Dedifferentiated amniotic fluid mesenchymal stem cell (primary cell): Measurements from ENCODE around the gene IRF2.

Source experiments
- DNase-seq: peaks from one replicate; pipeline ENCODE4 v3.0.0-alpha.2; 2016; ENCODE audit errors: extremely low spot score

The IRF2 gene

GRCh38 chr4:184368290-184368689 lies 106.1 kb downstream of the IRF2 start:
- DNase-seq: no peak

GRCh38 chr4:184364100-184364921 lies 110.0 kb downstream of the IRF2 start:
- DNase-seq: no peak

DNA sequence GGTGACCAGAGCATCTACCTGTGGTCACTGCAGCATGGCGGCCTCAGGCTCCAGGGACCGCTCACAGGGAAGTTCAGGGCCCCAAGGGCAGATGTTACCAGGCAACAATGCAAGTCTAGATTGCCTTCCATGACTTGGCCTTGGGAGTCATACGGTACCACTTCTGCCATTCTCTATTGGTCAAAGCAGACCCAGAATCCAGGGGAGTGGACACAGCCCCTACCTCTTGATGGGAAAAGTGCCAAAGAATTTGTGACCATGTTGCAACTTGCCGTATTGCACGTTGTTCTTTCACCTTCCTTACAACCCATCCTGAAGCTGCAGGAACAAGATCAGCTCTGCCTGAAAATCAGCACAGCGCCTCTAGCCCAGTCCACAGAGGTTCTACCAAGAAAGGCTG lies 111.1 kb downstream of the IRF2 start:
- DNase-seq: no peak

DNA sequence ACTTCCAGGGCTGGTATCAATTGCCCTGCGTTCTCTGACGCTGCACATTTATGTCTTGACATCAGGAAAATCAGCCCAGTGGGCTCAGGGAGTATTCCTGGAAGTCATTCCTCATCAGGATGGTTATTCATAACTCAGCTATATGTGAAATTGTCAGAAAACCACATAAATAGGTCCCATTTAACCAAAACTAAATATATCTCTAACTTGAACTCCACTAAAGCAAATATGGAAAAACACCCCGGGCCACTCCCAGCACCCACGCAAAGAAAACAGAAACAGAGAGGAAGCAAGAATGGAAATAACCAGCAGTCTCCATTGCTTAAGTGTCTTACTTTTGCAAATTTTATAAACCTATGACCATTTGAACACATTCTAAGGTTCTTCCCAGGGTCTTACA lies 112.0 kb downstream of the IRF2 start:
- peak; percentile 40 for DNase-seq

GRCh38 chr4:184361443-184361842 lies 112.9 kb downstream of the IRF2 start:
- DNase-seq: no peak

- no peak for DNase-seq
Observed at GRCh38 chr4:184359888-184360287, 114.5 kb downstream of the IRF2 start.

DNA sequence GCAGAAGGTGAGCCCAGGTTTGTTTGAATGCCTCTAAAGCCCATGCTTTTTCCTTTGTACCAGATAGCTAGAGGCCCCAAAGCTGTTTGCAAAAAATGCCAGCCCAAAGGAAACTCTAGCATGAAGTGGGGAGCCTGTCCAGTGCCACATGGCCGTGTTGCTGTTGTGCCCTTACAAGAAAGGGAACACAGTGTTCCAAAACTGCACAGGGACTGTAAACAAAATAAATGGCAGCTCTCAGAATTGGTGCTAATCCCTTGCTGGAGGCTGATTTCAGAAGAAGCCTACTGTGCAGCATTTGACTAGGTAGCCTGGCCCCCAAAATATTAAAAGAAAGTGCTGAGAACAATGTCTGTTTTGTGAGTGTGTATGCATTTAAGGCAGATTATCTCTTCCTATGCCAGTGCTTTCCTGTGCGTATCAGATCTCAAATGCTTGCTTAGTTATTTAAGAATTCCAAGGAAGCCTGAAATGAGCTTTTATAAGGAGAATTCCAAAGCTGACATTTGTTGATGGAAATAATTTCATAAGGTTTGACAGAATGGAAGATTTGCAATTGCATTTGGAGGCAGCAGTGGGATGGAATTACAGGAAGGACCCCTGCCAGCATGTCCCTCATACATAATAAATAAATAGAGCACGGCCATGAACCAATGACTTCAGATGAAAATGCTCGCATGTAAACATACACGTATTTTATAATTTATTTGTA lies 115.7 kb downstream of the IRF2 start:
- DNase-seq: no peak

- DNase-seq: no peak
Observed at GRCh38 chr4:184357772-184358171, 116.6 kb downstream of the IRF2 start.

GRCh38 chr4:184357165-184357564 lies 117.2 kb downstream of the IRF2 start:
- DNase-seq: no peak

DNA sequence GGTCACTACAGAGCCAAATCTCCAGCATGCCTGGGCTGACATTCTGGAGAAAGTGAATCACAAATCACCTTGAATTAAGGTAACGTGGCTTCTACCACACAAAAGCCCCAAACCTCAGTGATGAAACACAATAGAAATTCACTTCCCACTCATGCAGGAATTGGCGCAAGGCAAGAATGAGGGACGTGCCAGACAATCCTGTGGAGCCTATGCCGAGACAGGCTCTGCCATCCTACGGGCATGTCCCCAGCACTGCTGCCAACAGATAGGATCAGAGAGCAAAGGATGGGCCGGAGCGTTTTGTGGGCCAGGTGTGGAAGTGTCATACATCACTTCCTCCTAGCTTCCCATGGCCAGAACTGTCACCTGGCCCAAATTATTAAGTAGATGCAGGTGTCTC lies 118.0 kb downstream of the IRF2 start:
- no peak for DNase-seq

DNA sequence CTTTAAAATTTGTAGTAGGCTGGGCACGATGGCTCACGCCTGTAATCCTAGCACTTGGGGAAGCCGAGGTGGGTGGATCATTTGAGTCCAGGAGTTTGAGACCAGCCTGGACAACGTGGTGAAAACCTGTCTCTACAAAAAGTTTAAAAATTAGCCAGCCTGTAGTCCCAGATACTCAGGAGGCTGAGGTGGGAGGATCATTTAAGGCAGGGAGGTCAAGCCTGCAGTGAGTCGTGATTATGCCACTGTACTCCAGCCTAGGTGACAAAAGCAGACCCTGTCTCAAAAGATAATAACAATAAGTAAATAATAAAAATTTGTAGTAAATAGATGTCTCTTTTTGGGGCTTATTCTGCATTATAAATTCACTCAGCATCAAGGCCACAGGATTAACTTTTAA lies 118.5 kb downstream of the IRF2 start:
- DNase-seq: no peak

GRCh38 chr4:184355111-184355604 lies 119.2 kb downstream of the IRF2 start:
- DNase-seq: peak; percentile 64

GRCh38 chr4:184352891-184353290 lies 121.5 kb downstream of the IRF2 start:
- no peak for DNase-seq

GRCh38 chr4:184351560-184352451 lies 122.5 kb downstream of the IRF2 start:
- DNase-seq: no peak

DNA sequence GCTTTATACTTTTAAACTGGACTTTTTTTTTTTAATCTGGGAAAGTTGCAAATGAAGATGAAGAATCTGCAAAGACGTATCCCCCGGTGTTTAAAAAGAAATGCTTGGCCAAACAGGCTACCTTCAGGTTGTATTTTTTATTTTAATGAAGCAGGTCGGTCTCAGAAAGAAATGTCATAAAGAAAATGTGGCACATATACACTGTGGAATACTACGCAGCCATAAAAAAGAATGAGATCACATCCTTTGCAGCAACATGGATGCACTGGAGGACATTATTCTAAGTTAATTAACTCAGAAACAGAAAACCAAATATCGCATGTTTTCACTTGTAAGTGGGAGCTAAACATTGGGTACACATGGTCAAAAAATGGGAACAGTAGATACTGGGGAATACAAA lies 123.4 kb downstream of the IRF2 start:
- no peak for DNase-seq

GRCh38 chr4:184350213-184350817 lies 124.0 kb downstream of the IRF2 start:
- DNase-seq: no peak

GRCh38 chr4:184349283-184350039 lies 124.9 kb downstream of the IRF2 start:
- no peak for DNase-seq

DNA sequence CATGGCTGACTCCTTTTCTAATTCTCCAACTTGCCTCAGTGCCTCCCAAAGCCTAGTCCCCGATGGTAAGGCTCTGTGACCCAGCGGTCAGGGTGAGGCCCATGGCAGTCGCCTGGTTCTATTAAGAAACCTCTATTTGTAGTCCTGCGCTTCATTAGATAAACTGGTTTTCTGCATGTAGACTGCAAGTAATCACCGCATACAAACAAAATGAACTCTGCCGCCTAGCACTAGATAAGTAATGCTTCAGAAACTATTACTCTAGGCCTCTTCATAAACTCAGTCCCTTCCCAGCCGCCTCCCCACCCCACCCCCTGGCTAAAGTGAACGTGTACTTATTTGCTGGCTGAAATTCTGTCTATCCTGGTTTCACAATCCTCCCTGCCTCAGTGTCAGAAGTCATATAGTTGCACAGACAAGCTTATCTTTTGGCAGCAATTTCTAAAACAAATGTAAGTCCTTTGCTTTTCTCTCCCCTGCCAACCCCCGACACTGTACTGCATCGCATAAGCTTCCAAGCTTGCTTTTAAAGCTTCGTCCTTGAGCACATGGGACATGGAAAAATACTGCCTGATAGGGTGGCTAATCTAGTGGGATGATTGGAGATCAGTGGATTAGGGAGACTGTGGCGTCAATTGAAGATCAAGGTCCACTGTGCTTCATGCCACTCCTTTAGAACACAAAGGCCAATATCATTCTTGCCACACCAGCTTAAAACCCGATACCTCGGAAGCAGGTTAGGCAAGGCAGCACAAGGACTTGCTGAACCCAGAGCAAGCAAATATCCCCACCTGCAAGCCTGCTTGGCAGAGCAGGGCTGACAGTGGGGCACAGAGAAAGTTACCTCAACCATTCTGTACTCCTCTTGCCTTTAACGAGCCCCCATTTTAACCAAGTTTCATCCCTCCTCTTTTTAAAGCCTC lies 125.8 kb downstream of the IRF2 start:
- DNase-seq: no peak
